Retina (tissue), 1 donor: ENCODE data around the gene ANKS1B.
A peak's percentile ranks its signal among the peaks of the same experiment; 100 is the strongest.

Experiments used
- DNase-seq: peaks from one replicate; pipeline ENCODE4 v3.0.0-alpha.2; 2016

Gene ANKS1B

GRCh38 chr12:99152337-99152736, 832.4 kb downstream of the ANKS1B start:
- no peak for DNase-seq

DNA sequence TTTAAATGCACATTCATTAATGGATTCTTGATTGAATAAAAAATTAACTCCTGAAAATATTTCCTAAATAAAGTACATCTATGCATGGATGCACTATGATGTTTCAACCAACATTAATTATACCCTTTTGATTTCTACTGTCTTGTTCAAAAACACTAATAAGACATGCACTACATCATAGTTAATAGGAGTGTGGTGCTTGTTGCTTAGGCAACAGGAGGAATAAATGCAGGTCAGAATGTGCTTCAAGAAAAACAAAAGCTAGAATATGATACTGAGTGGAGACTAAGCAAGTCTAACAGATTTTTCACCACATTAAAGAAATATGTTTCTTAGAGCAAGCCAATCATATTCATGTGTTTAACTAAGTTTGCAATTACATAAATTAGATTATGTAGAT, 833.0 kb downstream of the ANKS1B start:
- DNase-seq, result no peak

DNA sequence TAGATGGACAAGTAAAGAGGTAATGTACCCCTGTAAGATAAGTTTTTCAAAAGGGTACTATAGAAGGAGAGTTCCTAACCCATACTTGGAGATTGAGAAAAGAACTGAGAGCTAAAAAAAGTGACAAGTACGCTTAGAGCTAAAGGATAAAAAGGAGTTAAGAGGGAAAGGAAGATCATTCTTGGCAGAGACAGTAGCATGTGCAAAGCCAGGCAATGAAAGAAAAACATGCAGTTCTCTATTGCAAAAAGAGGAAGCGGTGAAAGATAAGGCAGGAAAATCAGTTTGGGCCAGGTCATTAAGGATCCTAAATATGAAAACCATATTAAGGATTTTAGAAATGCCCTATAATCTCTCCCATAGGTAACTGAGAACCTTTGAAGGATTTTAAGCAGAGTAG, 837.6 kb downstream of the ANKS1B start:
- no peak for DNase-seq

- DNase-seq, result no peak
Measured at GRCh38 chr12:99146730-99147129, 838.0 kb downstream of the ANKS1B start.

DNA sequence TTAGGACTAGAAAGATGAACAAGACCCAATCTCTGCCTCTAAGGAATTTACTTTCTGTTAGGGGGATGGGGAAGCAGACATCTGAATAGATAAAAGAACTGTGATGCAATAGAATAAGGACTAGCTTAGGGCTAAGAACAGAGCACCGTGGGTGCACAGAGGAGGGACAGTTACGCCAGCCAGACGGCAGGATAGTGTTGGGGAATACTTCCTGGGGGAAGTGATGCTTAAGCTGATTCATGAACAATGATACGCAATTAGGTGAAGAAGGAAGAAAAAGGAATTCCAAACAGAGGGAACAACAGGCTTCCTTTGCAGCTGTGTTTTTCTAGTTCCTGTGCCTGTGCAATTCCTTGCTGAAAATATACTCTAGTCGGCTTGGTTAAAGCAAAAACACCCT, 838.6 kb downstream of the ANKS1B start:
- no peak for DNase-seq

DNA sequence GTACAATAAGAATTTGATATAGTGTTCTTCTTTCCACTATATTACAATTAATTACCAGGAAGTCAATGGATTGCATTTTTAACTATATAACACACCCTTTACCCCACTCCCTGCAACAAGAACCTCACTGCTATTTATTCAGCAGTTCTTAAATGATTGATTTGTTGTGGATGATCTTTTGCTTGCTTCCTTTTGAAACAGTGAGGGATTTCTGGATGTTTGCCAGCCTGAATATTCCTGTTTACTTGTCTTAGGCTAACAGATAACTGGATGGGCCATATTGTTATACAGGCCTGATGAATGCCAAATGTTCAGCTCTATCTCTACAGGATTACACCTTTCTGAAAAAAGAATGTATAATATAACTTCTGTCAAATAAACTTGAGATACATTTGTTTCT, 842.1 kb downstream of the ANKS1B start:
- DNase-seq, result no peak

- DNase-seq, result no peak
Measured at GRCh38 chr12:99140017-99140720, 844.6 kb downstream of the ANKS1B start.

DNA sequence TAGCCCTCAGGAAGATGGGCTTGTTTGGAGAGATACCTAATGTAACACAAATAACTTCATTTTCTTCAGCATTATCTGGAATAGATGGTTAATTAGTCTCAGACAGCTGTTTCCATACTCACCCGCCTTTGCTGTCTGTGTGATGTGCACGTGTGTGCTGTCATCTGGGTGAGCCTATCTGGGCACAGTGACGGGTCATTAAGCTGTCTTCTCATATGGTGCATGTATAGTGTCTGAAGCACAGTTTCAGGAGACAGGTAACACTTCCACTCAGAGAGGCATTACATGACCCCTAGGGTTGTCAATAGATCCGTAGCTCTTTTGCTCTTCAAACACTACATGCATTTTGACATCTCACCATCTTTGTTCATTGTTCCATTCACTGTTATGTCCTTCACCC, 846.3 kb downstream of the ANKS1B start:
- no peak for DNase-seq

DNA sequence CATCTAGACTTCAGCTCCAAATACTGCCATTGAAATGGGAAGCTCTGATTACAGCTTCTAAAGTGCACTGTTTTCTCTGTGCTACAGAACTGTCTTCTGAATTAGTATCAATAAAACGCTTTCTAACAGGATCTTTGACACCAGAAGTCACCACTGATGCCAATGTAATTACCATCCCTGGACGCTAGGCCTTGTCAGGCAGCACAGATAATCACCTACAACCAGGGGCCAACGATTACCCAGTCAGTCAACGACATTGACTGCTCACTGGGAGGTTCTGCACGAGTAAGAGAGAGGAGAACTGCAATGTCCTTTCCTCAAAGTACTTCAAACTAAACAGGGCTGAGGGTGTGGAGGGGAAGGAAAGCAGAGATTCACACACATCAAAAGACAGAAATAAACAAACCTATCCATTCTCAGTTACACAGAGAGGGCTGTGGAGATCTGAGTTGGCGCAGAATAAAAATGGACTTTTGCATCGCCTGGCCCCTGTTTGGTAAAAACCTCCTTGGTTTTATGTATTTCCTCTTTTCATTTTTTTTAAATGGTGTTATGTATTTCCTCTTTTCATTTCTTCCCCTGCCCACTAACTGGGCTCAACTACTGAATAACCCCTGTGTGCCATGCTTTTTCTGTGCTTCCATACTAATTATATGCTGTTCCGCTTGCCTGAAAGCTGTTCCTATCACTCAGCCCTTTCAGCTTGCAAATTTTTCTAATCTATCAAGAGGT, 847.4 kb downstream of the ANKS1B start:
- no peak for DNase-seq

DNA sequence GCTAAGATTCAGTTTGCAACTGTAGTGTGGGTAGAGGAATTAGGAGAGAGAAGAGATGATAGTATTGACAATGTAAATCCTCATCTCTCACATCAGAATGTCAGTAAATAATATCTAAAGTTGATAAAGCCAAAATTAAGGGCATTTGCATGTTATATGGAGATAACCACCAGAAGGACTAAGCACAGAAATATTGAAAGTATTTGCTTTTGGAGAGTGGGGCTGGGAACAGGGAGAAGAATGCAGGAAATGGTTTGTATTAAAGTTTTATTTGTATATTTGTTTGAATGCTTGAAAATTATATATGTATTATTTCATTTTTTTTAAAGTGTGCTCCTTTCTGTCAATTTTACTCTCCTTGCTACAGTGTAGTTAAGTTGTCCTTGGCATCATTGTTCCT, 848.2 kb downstream of the ANKS1B start:
- DNase-seq, result no peak

DNA sequence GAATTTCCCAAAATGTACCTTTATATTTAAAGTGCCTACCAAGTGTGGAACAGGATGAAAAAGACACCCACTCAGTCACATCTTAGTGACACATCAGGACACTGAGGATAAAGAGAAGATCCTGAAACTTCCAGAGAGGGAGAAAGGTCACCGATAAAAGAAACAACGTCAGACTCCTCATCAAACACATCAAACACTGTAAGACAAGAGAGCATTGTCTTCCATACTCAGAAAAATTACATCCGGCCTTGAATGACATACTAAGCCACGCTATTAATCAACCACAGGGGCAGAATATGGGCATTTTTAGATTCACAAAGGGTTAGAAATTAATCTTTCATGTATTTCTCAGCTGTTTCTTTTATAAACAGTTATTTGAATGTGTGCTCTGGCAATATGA, 849.4 kb downstream of the ANKS1B start:
- no peak for DNase-seq

- DNase-seq, result no peak
Measured at GRCh38 chr12:99133401-99133800, 851.3 kb downstream of the ANKS1B start.

DNA sequence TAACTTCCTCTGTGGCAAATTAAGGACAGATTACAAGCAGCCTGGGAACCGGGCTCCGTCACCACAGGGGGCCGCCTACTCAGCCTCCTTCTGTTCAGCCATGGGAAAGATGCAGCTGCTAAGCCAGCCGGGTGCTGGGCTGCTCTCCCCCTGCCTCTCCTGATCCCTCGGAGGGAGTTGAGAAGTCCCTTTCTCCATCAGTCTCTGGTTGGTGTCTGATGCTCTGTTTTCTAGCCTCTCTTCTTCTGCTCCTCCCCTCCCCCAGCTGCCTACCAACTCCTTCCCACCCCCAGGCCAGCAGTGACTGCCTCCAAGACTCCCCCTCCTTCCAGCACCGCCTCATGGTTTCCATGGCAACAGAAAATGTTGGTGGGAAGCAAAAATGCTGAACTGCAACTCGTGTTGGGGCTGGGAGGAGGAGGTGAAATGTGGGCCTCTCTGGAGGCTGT, 853.0 kb downstream of the ANKS1B start:
- peak; percentile 78 for DNase-seq

DNA sequence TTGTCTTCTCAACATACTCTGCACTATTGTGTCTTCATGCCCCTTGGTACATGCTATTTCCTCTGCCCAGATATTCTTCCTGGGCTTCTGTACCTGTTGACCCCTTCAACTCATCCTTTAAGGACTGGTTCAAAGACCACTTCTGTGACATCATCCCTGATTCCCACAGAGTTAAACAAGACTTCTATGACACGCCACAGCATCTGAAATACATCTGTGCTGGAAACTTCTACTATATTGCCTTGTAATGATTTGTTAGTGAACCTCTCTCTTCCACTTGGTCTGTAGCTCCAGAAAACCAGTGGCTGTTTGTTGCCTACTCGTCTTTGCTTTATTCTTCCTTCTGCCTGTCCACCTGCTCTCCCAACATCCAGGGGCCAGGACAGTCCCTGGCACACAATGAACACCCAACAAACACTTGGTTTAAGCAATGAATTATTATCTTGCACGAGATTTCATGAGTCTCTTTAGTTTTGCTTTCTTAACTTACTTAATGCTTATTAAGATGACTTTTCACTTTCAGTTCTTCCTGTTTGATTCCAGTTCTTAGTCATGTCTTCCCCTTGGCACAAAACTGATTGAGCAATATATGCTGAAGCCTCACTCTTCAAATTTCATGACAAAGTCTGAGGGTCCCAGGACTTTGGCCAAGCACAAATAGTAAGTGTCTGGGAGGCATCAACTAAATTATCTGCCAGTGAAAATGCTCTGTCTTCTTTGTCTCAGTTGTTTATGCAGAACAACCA, 853.8 kb downstream of the ANKS1B start:
- DNase-seq, result no peak

DNA sequence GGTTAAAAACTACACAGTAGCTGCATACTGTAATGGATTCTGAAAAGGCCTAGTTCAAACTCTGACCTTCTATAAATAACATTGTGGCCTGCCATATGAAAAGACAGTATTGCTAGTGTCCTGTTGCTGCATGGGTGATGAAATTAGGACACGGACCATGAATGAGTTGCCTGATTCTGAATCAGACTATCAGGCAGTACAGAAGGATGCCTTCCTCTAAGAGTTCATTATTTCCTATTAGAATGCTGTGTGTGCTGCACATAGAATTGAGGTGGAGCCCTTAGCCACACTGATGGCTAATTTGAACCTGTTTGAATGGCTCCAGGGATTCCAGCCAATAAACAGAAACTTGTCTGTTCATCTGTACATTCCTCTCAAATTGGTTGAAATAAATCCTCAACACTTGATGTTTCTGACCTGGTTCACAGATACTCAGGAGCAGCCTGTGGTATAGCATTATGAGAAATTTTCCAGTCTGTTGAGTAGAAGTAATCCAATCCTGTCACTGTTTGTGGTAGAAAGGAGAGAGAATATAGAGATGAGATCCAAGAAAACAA, 856.4 kb downstream of the ANKS1B start:
- no peak for DNase-seq

DNA sequence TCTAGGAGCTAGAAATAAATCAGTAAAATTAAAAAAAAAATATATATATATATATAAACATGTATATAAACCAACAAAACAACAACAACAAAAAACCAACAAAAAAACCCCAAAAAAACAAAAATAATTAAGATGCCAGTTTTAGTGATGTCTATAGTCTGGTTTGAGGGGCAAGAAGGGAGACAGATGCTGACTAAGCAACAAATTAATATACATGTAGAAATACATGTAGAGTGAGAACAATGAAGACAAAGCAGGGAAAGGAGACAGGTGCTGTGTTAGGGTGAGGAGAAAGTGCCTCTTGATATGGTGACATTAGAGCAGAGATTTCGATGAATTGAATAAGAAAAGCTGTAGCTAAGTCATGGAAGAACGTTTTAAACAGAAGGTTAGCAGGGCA, 861.8 kb downstream of the ANKS1B start:
- DNase-seq, result no peak

DNA sequence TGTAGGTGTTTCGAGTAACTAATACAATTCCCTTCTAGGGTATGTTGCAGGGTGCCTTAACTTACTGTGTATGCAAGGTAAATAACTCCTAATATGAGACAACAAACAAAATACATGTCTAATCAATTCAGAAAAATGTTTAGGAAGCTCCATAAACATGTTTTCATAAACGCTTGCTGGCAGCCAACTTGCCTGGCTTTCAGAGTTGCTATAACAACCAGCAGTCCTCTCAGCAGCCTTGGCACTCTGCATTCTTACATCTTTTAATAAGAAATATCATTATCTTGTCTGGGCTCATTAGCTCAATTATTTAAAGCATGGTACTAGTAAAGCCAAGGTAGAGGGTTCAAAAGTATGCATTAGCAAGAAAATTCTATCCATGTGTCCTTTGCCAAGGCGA, 862.2 kb downstream of the ANKS1B start:
- DNase-seq, result no peak

DNA sequence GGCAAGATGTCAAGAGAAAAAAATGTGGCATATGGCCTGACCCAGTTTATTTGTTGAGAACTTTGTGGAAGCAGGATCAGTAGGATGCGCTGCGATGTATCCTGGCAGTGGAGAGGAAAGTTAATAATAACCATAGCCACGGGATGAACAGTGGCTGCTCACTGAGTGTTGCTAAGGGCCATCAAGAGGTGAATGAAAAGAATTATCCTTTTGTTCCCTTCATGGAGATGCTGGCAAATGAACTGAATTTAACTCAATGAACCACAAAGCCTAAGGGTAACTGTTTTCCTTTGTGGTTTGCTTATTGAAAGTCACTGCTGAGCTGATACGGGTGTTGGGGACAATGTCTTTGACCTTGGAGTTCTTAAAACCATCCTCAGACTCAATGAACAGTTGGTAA, 863.2 kb downstream of the ANKS1B start:
- DNase-seq, result no peak

DNA sequence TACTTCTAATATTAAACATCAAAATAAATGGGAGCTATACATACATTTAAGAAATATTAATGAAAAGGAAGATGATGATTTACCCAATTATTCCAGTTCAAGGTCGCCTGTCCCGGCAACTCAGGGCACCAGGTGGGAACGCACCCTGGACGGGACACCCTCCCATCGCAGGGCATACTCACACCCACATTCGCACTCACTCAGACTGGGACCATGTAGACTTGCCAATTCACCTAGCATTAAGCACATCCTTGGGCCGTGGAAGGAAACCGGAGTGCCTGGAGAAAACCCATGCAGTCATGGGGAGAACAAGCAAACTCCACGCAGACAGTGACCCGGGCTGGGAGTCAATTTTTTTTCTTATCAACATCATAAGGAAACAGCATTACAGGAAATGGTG, 864.8 kb downstream of the ANKS1B start:
- no peak for DNase-seq

DNA sequence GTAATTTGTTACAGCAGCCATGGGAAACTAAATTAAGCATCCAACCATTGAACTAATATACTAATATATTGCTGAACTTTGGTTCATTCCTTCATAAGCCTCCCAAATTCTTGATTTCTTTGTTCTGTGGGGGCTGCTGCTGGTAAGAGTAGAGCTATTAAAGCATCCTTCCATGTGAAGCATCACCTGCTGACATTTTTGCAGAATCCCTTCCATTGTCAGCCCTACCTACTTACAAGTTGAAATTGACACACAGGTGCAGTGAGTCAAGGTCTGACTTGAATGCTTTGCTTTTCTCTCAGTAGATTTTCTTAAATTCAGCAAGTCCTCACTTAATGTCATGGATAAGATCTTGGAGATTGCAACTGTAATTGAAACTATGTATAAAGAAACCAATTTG, 865.3 kb downstream of the ANKS1B start:
- DNase-seq, result no peak

GRCh38 chr12:99111600-99111999, 873.1 kb downstream of the ANKS1B start:
- DNase-seq, result peak; percentile 20

GRCh38 chr12:99110868-99111267, 873.9 kb downstream of the ANKS1B start:
- no peak for DNase-seq

DNA sequence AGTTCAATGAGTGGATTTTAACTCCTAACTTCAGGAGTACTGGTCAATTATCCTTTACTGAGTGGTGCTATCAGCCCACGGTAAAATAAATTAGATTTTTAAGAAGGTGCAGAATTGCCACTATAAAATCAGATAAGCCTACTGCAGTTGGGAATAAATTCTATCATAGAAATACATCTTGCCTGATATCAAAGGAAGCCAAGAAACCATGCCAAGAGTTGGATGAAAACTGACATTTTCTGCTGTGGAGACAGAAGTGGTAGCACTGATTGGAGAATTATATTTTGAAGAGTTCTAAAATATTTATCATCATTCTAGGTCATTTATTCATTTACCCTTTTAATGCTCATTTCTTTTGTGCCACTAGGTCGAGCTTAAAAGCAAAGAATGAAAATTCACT, 874.5 kb downstream of the ANKS1B start:
- DNase-seq, result no peak

- no peak for DNase-seq
Measured at GRCh38 chr12:99108924-99109323, 875.8 kb downstream of the ANKS1B start.
